GM20000 (cell line): Measurements from ENCODE around the gene SSX4B.
"Not testable (repeated sequence)": the region's sequence is repeated elsewhere in the genome, so short reads cannot be mapped to it uniquely, and the experiment has no call there.

Source experiments
- DNase-seq: peaks from one replicate; pipeline ENCODE4 v3.0.0; 2012; ENCODE audit warnings: low spot score
- TF ChIP-seq, protein P1 (sequence below): IDR thresholded peaks from 2 replicates; pipeline ENCODE4 v1.5.1; 2012; ENCODE audit warnings: mild to moderate bottlenecking, control low read depth; ENCODE audit errors: extremely low read depth, missing control alignments

The SSX4B gene, protein sequence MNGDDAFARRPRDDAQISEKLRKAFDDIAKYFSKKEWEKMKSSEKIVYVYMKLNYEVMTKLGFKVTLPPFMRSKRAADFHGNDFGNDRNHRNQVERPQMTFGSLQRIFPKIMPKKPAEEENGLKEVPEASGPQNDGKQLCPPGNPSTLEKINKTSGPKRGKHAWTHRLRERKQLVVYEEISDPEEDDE

DNA sequence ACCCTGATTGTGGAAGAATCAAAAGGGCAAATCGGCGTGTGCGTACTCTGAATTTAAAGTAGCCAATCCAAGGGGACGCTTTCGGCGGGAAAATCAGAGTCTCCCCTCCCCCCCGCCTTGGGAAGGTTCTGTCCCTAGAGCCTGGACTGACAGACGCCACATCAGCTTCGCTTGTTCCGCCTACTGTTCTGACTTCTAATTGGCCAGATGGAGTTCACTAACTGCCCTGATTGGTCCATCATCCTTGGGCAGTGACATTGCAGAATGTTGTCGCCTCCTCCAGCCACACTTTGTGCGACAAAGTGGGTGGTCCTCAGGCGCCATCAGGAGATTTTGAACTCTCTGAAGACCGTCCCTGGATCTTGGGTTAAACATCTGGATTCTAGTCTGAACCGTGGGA, at the start of gene SSX4B:
SSX4B (minus strand) TSS at position 101 of the 400 bp plus-strand sequence. CDS start 588 bp downstream, outside the sequence.
- DNase-seq: not testable (repeated sequence)

GRCh38 chrX:48460606-48461005, 48.8 kb upstream of the SSX4B start:
- TF ChIP-seq, protein P1, sequence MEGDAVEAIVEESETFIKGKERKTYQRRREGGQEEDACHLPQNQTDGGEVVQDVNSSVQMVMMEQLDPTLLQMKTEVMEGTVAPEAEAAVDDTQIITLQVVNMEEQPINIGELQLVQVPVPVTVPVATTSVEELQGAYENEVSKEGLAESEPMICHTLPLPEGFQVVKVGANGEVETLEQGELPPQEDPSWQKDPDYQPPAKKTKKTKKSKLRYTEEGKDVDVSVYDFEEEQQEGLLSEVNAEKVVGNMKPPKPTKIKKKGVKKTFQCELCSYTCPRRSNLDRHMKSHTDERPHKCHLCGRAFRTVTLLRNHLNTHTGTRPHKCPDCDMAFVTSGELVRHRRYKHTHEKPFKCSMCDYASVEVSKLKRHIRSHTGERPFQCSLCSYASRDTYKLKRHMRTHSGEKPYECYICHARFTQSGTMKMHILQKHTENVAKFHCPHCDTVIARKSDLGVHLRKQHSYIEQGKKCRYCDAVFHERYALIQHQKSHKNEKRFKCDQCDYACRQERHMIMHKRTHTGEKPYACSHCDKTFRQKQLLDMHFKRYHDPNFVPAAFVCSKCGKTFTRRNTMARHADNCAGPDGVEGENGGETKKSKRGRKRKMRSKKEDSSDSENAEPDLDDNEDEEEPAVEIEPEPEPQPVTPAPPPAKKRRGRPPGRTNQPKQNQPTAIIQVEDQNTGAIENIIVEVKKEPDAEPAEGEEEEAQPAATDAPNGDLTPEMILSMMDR: no peak
- peak; percentile 0 for DNase-seq

DNA sequence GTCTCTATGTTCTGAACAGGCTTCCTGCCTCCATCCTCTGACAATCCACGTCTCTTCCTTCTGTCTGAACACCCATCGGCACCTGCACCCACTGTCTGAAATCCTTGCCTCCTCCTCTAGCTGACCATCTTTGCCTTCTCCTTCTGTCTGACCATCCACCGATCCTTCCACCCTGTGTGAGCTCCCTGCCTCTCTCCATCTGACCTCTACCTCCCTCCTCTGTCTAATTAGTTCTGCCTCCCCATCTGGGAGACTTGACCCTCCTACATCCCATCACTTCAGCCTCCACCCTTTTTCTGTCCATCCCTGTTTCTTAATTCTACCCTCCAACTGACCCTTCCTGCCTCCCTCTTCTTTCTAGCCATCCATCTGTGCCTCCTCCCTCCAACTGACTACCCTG, 48.3 kb upstream of the SSX4B start:
- TF ChIP-seq, protein P1: no peak
- DNase-seq: no peak

GRCh38 chrX:48459483-48459882, 47.7 kb upstream of the SSX4B start:
- no peak for DNase-seq

DNA sequence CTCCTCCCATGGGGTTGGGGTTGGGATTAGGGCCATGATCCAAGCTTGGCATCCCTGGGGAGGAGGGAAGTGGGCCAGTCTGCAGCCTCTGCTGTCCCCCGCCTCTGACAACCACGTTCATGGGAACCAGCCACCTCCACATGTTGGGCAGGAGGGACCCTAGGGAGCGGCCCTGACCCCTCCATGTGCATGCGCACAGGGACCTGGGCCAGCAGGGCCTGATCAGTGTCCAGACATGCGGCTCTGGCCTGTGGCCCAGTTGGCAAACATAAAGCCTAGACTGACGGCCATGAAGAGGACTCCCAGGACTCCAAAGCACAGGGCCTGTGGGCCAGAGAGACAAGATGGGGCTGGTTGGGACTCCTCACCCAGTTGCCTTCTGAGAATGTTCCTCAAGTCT, 47.0 kb upstream of the SSX4B start:
- TF ChIP-seq, protein P1: no peak
- DNase-seq: no peak

More at GRCh38 chrX:48459483-48459882, 47.7 kb upstream of the SSX4B start:
- TF ChIP-seq, protein P1: no peak

DNA sequence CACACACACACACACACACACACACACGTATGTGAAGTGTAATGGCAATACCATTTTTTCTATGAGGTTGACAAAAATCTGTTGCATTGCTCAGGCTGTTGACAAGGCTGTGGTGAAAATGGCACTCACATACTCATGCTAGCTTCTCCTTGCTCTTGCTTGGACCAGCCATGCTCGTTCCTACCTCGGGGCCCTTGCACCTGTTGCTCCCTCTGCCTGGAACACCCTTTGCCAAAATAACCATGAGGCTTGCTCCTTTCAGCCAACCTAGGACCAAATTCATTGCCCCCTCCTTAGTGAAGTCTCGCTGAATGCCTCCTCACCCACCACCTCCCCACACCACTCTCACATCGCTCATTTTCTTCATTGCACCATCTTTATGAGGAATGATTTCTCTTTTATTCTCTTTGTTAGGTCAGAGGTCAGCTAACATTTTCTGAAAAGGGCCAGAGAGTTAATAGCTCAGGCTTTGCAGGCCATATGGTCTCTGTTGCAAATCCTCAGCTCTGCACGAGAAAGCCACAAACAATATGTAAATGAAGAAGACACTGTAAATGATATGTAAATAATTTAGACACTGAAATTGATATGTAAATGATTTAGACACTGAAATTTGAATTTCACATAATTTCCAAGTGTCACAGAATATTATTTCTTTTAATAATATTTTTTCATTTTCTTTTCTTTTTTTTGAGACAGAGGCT, 45.0 kb upstream of the SSX4B start:
- DNase-seq: peak; percentile 0
- TF ChIP-seq, protein P1: no peak

- TF ChIP-seq, protein P1: no peak
Observed at GRCh38 chrX:48451708-48452107, 39.9 kb upstream of the SSX4B start.

DNA sequence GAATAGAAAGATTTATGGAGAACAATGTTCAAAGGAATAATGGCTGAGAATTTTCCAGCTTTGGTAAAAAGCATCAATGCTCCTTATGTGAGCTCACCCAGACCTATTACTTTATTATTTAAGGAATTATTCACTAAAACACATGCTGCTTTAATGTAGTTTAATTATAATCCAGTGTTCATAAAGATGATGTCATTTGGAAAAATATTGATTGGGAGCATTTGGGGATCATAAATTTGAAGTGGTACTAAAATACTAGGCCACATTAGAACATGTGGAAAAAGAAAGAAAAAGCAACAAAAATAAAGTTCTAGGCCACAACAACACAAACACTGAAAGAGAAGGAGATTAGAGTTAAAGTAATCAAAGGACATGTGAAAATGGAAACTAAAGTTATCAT, 38.3 kb upstream of the SSX4B start:
- DNase-seq: no peak
- TF ChIP-seq, protein P1: no peak

More at GRCh38 chrX:48451708-48452107, 39.9 kb upstream of the SSX4B start:
- DNase-seq: peak; percentile 0

DNA sequence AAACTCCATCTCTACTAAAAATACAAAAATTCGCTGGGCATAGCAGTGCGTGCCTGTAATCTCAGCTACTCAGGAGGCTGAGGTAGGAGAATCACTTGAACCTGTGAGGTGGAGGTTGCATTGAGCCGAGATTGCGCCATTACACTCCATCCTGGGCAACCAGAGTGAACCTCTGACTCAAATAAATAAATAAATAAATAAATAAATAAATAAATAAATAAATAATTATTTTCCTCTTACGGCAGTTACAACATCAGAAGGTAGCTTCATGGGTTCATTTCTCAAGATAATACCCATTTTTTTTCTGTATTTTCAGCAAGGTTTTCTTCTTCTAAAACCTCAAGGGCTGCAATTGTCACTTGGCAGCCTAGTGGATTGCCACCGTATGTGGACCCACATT, 35.4 kb upstream of the SSX4B start:
- DNase-seq: not testable (repeated sequence)

GRCh38 chrX:48433713-48434112, 22.0 kb upstream of the SSX4B start:
- DNase-seq: not testable (repeated sequence)

DNA sequence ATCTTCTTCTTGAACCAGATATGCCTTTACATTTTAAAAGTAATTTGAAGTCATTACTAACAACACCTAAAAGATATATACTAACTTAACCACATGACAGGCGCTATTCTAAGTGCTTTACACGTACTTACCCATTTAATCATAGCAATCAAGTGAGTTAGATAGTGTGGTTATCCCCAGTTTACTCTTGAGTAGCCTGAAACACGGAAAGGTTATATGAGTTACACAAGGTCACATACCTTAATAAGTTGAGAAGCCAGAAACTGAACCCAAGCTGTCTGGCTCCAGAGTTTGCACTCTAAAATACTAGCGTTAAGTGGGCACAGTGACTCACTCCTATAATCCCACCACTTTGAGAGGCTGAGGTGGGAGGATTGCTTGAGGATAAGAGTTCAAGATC, 18.4 kb upstream of the SSX4B start:
- not testable (repeated sequence) for DNase-seq
